IMR-90 (cell line): ENCODE results near the gene CCSER1. TPM values are rescaled to one million over a fixed set of nuclear protein-coding genes. Genes with fewer than 3 reads are reported as not detected.

Experiments
- ATAC-seq: fragments of 200-7000 bp; cut with Tn5 transposase; 2 replicates; pipeline ENCODE4 v1.9.1; 2020; ENCODE audit warnings: low read depth, mild to moderate bottlenecking, moderate library complexity
- BruUV-seq: library from RNA; stranded (reverse); fragments of 400-500 nt; replicated peaks from 2 replicates; lab custom pipeline; 2021; lab: Mats Ljungman, UMichigan
- CTCF ChIA-PET: fragments of 300-600 bp; formaldehyde crosslinking; extraction: SDS; loops from one replicate; lab custom pipeline; 2021; ENCODE audit warnings: antibody characterized with exemption; lab: Yijun Ruan, JAX
- POLR2A ChIA-PET: fragments of 300-600 bp; sonication (Branson Sonifier 250); formaldehyde crosslinking; loops from one replicate; lab custom pipeline; 2022; ENCODE audit warnings: antibody characterized with exemption; ENCODE audit not compliant: unreplicated experiment; lab: Charles Lee
- DNase-seq: peaks from one replicate; pipeline ENCODE4 v3.0.0; 2013
- H2AFZ ChIP-seq: replicated peaks from 2 replicates; pipeline ENCODE3; 2013; ENCODE audit warnings: low read length, mild to moderate bottlenecking; ENCODE audit not compliant: poor library complexity
- H2AK5ac ChIP-seq: 2 replicates; pipeline ENCODE4 v1.6.1; 2013; ENCODE audit warnings: low read depth, low read length, inconsistent platforms
- H2AK9ac ChIP-seq: replicated peaks from 2 replicates; pipeline ENCODE3; 2013; ENCODE audit warnings: mild to moderate bottlenecking, low read depth, low read length, moderate library complexity; ENCODE audit not compliant: poor library complexity
- H2BK120ac ChIP-seq: 2 replicates; pipeline ENCODE4 v1.6.1; 2013; ENCODE audit warnings: low read depth, low read length, inconsistent platforms
- H2BK15ac ChIP-seq: 3 replicates; pipeline ENCODE4 v1.6.1; 2013; ENCODE audit warnings: low read depth, low read length, inconsistent platforms
- H2BK20ac ChIP-seq: 2 replicates; pipeline ENCODE4 v1.6.1; 2013; ENCODE audit warnings: low read depth, mild to moderate bottlenecking, inconsistent platforms, low read length, moderate library complexity
- H2BK5ac ChIP-seq: 2 replicates; pipeline ENCODE4 v1.6.1; 2013; ENCODE audit warnings: mild to moderate bottlenecking, low read depth, low read length, inconsistent platforms; ENCODE audit not compliant: poor library complexity, severe bottlenecking
- H3K14ac ChIP-seq: replicated peaks from 2 replicates; pipeline ENCODE4 v1.6.1; 2013; ENCODE audit warnings: low read depth, low read length, inconsistent platforms
- H3K18ac ChIP-seq: 2 replicates; pipeline ENCODE4 v1.6.1; 2013; ENCODE audit warnings: low read depth, low read length, control low read depth
- H3K23ac ChIP-seq: 2 replicates; pipeline ENCODE4 v1.6.1; 2013; ENCODE audit warnings: low read depth, low read length, inconsistent platforms
- H3K27ac ChIP-seq: 2 replicates; pipeline ENCODE4 v1.5.1; 2013; ENCODE audit warnings: mild to moderate bottlenecking, control low read depth, low read length; ENCODE audit not compliant: insufficient read depth
- H3K27me3 ChIP-seq: 2 replicates; pipeline ENCODE4 v1.6.1; 2013; ENCODE audit warnings: low read length; ENCODE audit not compliant: control insufficient read depth, insufficient read depth
- H3K36me3 ChIP-seq: 2 replicates; pipeline ENCODE4 v1.6.1; 2013; ENCODE audit warnings: low read length, mixed read lengths; ENCODE audit not compliant: control insufficient read depth, insufficient read depth
- H3K4ac ChIP-seq: 2 replicates; pipeline ENCODE4 v1.6.1; 2013; ENCODE audit warnings: low read depth, low read length, inconsistent platforms
- H3K4me1 ChIP-seq: 2 replicates; pipeline ENCODE4 v1.6.1; 2013; ENCODE audit warnings: low read length, mixed read lengths; ENCODE audit not compliant: control insufficient read depth, insufficient read depth
- H3K4me2 ChIP-seq: 2 replicates; pipeline ENCODE4 v1.6.1; 2013; ENCODE audit warnings: low read depth, mild to moderate bottlenecking, control low read depth, low read length, moderate library complexity
- H3K4me3 ChIP-seq: 2 replicates; pipeline ENCODE4 v1.5.1; 2013; ENCODE audit warnings: low read depth, mild to moderate bottlenecking, control low read depth, low read length, moderate library complexity; ENCODE audit not compliant: insufficient read depth
- H3K56ac ChIP-seq: 2 replicates; pipeline ENCODE4 v1.6.1; 2013; ENCODE audit warnings: low read length, inconsistent platforms; ENCODE audit not compliant: insufficient read depth; ENCODE audit errors: extremely low read depth
- H3K79me1 ChIP-seq, 2 experiments: 2 replicates each; pipeline ENCODE4 v1.6.1; 2013; ENCODE audit warnings: low read length in 2 of 2, inconsistent platforms in 1 of 2, low read depth in 1 of 2
- H3K9ac ChIP-seq: 2 replicates; pipeline ENCODE4 v1.6.1; 2013; ENCODE audit warnings: low read depth, low read length, control low read depth
- H3K9me1 ChIP-seq: 2 replicates; pipeline ENCODE4 v1.6.1; 2013; ENCODE audit warnings: low read length, inconsistent platforms; ENCODE audit not compliant: insufficient read depth
- H3K9me3 ChIP-seq: 2 replicates; pipeline ENCODE4 v1.6.1; 2013; ENCODE audit warnings: low read length; ENCODE audit not compliant: control insufficient read depth, insufficient read depth
- H4K20me1 ChIP-seq: 2 replicates; pipeline ENCODE4 v1.6.1; 2013; ENCODE audit warnings: low read length, inconsistent platforms; ENCODE audit not compliant: insufficient read depth
- H4K5ac ChIP-seq: 2 replicates; pipeline ENCODE4 v1.6.1; 2013; ENCODE audit warnings: mild to moderate bottlenecking, low read depth, low read length, control low read depth
- H4K8ac ChIP-seq, 2 experiments: 2 replicates each; pipeline ENCODE4 v1.6.1; 2013; ENCODE audit warnings: low read depth in 2 of 2, low read length in 2 of 2, control low read depth in 1 of 2, inconsistent platforms in 1 of 2
- H4K91ac ChIP-seq: 2 replicates; pipeline ENCODE4 v1.6.1; 2013; ENCODE audit warnings: low read depth, low read length, inconsistent platforms; ENCODE audit not compliant: insufficient read depth
- CEBPB ChIP-seq: IDR thresholded peaks from 2 replicates; pipeline ENCODE4 v1.6.1; 2012; ENCODE audit warnings: low read depth, low read length, improper control_type of control experiment
- WGBS, 2 experiments: methylation state at CpG; one replicate each; pipeline versions ENCODE4 v1.1.5 to v1.1.7; 2013; ENCODE audit warnings: missing lambda C conversion rate in 2 of 2; ENCODE audit not compliant: insufficient read length in 1 of 2; ENCODE audit errors: extremely low coverage in 2 of 2; 5-methylcytosine and 5-hydroxymethylcytosine counted together
- dilution Hi-C: fragments of 300-500 bp; cut with HindIII; formaldehyde crosslinking; loops from one replicate; pipeline ENCODE4 v1.14.3; 2018; ENCODE audit warnings: low sequenced_read_pairs; ENCODE audit not compliant: unreplicated experiment
- in situ Hi-C: fragments of 300-500 bp; cut with MboI; formaldehyde crosslinking; loops from 3 replicates; pipeline ENCODE4 v1.14.3; 2019; ENCODE audit warnings: low sequenced_read_pairs, inconsistent platforms, mixed read lengths
- intact Hi-C: fragments of 100-400 bp; cut with micrococcal nuclease; formaldehyde crosslinking; loops from 2 replicates; pipeline ENCODE4 v1.10.0; 2022
- polyA plus RNA-seq, 3 experiments: library from polyadenylated mRNA; depleted of rRNA; stranded (reverse); fragments of >200 nt; gene quantifications; 2 replicates each; pipeline ENCODE4 v1.2.3, GENCODE V29; 2012; ENCODE audit warnings: low replicate concordance in 1 of 3
- total RNA-seq: library from RNA; depleted of rRNA; stranded (reverse); fragments of >200 nt; gene quantifications from 2 replicates; pipeline ENCODE4 v1.2.3, GENCODE V29; 2012

The CCSER1 gene
- total and polyA plus RNA-seq, 2 of the 4 experiments (the other 2 are of a cell fraction): not detected

DNA sequence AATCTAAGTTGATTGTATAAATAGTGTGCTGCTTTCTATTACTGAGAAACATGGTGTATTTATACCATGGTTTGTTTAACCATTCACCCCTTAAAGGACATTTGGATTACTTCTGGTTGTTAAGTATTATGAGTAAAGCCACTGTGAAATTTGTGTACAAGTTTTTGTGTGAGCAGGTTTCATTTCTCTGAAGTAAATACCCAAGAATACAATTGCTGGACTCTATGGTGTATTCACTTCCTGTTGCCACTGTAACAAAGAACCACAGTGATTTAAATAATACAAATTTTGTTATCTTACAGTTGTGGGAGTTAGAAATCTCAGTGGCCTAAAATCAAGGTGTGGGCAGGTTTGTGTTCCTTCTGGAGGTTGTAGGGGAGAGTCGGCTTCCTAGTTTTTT is 869.6 kb downstream of the CCSER1 start:
- CTCF ChIA-PET: no interaction called here
- no peaks in the 10 kb centered on the region for H3K9me3 ChIP-seq
- H3K4me1 ChIP-seq: no peaks in the 10 kb centered on the region
- H3K4me2 ChIP-seq: no peak overlapping the region
- intact Hi-C loops (no loop called here), in situ Hi-C loops (no loop called here), dilution Hi-C loops (no loop called here)
- no peak overlapping the region for H3K14ac ChIP-seq
- H3K9me1 ChIP-seq: no peaks in the 10 kb centered on the region
- POLR2A ChIA-PET: no interaction called here
- H3K36me3 ChIP-seq: no peaks in the 10 kb centered on the region
- no peak overlapping the region for H3K4me3 ChIP-seq
- H2BK5ac ChIP-seq: no peak overlapping the region
- H2BK120ac ChIP-seq: no peak overlapping the region
- H3K18ac ChIP-seq: no peak overlapping the region
- no peak overlapping the region for H4K8ac ChIP-seq
- no peaks in the 10 kb centered on the region for H4K20me1 ChIP-seq
- no peak overlapping the region for H3K23ac ChIP-seq
- H2BK20ac ChIP-seq: no peak overlapping the region
- no peak for TF ChIP-seq CEBPB
- no CpG with 5 or more reads among the region's 1 CpG for WGBS, 2 experiments
- H4K91ac ChIP-seq: no peak overlapping the region
- H3K56ac ChIP-seq: no peak overlapping the region
- H3K27me3 ChIP-seq: no peaks in the 10 kb centered on the region
- H2AK5ac ChIP-seq: no peak overlapping the region
- DNase-seq: no peak
- H3K79me1 ChIP-seq: no peaks in the 10 kb centered on the region
- no peak overlapping the region for H2AK9ac ChIP-seq
- no peak overlapping the region for H2BK15ac ChIP-seq
- no peak overlapping the region for H4K5ac ChIP-seq
- ATAC-seq: no peak
- H3K9ac ChIP-seq: no peak overlapping the region
- no peak overlapping the region for H3K4ac ChIP-seq
- BruUV-seq: no TSS peak
- H3K27ac ChIP-seq: no peak overlapping the region
- H2AFZ ChIP-seq: no peak overlapping the region
